ENCODE results near the gene TOX2.

The TOX2 gene

GRCh38 chr20:43959079-43959919 is 44.6 kb downstream of the TOX2 start:
- no peak for DNase-seq (ENCODE audit: low spot score)

DNA sequence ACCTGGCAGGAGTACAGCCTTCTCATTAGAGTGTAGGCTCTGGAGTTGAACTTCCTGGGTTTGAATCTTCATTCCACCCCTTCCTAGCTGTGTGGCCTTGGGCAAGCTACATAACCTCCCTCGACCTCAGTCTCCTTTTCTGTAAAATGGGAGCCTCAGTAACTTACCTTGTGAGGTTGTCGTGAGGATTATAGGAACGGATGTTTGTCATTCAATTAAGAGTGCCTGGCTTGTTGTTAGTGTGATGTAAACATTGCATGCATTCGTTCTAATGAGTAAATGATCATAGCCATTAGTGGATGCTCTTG is 45.2 kb downstream of the TOX2 start:
- no peak for DNase-seq (ENCODE audit: low spot score)

- no peak for DNase-seq (ENCODE audit: low spot score)
Observed at GRCh38 chr20:43960231-43960630, 45.6 kb downstream of the TOX2 start.

GRCh38 chr20:43961116-43961515 is 46.5 kb downstream of the TOX2 start:
- DNase-seq (ENCODE audit: low spot score), result no peak

DNA sequence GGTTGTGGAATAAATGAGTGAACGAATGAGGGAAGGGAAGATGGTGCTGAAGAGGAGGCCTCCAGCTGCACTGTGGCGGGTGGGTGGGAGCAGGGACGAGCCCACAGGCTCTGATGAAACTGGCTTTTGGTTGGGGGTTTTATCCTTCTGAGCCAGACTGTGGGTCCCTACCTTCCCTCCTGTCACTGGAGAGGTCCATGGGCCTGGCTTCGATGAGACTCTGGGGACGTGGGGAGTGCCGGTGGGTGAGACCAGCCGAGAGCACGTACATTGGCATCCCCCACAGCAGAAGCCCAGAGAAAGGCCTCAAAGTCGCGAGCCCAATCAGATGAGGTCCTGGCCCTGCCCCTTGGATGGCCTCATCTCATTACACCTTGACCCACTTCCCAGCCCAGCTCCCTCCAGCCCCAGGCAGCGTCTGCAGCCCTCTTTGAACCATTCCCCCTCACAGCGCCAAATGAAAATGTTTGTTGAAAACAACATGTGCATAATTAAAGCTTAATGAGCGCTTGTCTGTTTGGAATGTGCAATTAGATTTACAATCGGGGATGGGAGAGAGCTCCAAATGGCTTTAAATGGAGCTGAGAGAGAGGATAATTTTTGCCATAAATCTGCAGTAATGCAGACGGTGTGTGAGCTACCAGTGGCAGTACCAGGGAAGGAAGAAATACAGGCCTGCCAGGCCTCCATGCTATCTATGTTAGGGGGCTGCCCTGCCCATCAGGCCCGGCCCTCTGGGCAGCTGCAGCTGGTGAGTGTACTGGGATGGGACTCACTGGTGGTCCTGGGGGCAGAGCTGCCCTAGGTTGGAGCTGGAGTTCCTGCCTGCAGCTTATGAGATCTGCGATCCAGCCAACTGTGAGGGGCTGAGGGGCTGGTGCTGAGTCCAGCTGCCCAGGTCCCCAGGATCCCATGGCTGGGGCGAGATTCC is 47.2 kb downstream of the TOX2 start:
- DNase-seq (ENCODE audit: low spot score), result peak; percentile 56

DNA sequence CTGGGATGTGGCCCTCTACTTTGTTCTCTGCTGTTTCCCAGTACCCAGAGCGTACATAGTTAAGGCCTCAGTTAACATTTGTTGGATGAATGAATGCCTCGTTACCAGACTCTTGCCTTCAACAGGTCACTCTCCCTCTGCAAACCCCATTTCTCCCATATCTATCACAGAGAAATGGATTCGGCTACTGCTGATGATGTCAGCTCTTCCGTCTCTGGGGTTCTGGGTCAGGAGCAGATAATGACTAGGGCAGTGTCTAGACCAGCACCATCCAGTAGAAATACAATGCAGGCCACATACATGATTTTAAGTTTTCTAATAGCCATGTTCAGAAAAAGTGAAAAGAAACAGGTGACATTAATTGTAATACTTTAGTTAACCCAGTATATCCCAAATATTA is 47.9 kb downstream of the TOX2 start:
- DNase-seq (ENCODE audit: low spot score), result no peak

DNA sequence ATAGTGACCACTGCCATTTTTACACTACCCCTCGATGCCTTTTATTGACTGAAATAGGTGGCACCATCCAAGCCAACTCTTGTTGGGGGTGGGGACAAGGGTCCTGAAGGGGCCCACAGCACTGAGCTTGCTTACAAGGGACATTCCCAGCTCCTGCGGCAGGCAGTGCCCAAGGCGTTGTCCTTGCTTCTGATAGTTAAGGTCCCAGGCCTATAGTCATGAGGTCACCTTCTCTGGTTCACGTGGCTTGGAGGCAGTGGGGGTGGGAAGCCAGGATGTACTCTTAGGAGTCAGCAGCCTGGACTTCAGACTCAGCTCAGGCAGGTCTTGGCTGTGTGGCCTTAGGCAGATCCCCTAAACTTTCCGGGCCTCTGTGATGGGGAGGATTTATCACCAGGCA is 48.6 kb downstream of the TOX2 start:
- peak; percentile 50 for DNase-seq (ENCODE audit: low spot score)

GRCh38 chr20:43963872-43964791 is 49.5 kb downstream of the TOX2 start:
- peak; percentile 67 for DNase-seq (ENCODE audit: low spot score)

DNA sequence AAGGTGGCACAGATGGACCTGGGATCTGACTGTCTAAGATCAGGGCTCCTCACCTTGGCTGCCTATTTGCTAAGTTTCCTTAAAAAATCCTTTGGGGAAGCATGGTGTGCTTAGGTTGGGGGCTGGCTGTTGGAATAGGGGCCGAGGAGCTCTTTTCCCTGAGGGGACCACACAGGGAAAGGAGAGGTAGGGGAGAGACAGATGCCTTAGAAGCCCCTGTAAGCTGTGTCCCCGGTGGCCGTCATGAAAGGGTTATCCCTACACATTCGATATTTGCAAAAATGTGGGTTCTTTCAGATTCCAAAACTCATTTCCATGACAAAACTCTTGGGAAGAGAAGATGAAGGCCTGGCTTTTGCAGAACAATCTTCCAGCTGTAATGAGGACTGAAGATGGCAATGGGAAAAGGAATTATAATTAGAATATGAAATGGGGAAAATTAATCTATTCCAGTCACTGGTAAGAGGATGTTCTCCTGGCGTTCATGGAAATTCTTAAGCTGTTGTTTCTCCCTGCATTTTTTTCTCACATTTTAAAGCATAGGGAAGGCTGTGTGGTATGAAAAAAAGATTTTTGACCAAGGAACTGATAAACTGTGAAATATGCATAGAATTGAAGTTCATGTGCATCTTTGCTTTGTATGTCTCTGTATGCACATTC is 53.8 kb downstream of the TOX2 start:
- DNase-seq (ENCODE audit: low spot score), result no peak

- no peak for DNase-seq (ENCODE audit: low spot score)
Observed at GRCh38 chr20:43969028-43969447, 54.4 kb downstream of the TOX2 start.

GRCh38 chr20:43969501-43970182 is 55.0 kb downstream of the TOX2 start:
- DNase-seq (ENCODE audit: low spot score), result no peak

GRCh38 chr20:43971267-43971666 is 56.6 kb downstream of the TOX2 start:
- no peak for DNase-seq (ENCODE audit: low spot score)

DNA sequence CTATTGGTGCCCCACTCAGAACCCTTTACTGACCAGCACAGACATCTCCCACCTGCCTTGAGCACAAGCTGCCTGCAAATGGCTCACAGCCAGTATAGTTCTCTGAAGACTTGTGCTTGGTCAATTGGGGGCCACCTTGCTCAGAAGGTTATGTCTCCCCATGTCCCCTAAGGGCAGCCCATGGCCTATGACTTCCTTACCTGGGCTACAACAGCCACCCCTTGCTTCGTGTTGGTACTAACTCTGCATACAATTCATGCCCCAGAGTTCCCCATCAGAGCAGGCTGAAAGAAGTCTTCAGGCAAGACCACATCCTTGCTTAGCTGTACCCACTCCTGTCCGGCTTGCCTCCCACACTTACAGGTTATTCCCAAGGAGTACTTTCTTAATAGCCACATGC is 57.4 kb downstream of the TOX2 start:
- DNase-seq (ENCODE audit: low spot score), result no peak

- DNase-seq (ENCODE audit: low spot score), result no peak
Observed at GRCh38 chr20:43972692-43973091, 58.0 kb downstream of the TOX2 start.

- no peak for DNase-seq (ENCODE audit: low spot score)
Observed at GRCh38 chr20:43973231-43973630, 58.6 kb downstream of the TOX2 start.

GRCh38 chr20:43973671-43974450 is 59.2 kb downstream of the TOX2 start:
- no peak for DNase-seq (ENCODE audit: low spot score)

- no peak for DNase-seq (ENCODE audit: low spot score)
Observed at GRCh38 chr20:43974695-43975094, 60.0 kb downstream of the TOX2 start.

DNA sequence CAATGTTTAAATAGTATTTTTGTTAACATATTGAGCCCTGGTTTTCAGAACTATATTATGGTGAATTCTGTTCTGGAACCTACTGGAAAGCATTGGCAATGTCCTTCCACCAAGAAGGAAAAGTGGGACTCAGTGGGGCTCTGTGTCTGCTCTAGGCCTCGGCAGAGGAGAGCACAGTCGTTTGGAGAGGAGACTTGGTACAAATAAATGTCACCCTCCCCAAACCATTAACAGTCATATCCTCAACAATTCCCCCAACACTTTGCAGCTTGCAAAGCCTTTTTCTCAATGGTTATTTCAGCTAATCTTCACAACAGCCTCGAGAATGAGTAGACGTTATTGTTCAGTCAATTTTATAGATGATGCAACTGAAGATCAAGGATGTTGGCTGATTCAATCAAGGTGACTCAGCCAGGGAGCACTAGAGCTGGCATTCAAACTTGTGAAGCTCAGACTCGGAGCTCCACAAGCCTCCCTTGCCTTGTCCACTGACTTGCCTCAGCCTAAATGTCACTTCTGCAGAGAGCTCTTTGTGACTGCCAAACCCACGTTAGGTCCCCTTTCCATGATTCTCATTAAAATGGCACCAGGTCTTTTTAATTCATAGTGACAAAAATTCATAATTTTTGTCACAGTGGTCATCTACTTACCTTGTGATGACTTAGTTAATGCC is 60.6 kb downstream of the TOX2 start:
- DNase-seq (ENCODE audit: low spot score), result no peak

DNA sequence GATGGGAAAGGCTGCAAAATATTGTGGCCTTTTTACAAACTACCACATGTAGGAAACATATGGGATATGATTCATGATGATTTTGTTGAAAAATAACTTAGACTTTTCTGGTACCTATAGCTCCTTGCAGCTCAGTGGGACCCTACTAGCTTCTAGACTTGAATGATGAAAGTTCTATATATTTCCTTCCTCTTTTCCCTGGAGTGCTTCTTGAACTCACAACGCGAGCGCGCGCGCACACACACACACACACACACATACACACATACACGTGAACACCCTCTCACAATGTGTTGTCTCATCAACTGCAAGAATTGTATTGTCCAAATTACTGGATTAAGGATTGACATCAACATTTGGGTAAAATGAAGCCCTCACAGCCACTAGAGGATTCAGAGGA is 61.9 kb downstream of the TOX2 start:
- DNase-seq (ENCODE audit: low spot score), result no peak

DNA sequence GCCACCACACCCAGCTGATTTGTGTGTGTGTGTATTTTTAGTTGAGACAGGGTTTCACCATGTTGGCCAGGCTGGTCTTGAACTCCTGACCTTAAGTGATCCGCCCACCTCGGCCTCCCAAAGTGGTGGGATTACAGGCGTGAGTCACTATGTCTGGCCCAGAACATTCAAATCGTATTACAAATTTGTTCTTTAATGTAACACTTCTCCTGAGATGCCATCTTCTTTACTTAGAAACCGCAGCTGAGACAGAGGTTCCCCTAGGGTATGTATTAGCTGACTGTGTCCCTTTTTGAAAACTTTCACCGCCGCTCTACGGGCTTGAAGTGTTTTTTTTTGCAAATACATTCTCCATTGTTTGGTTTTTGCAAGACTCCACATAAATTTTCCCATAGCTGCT is 62.6 kb downstream of the TOX2 start:
- no peak for DNase-seq (ENCODE audit: low spot score)

Measured in left forelimb (tissue), 1 donor.